CD4-positive, alpha-beta T cell (primary cell): ENCODE measurements around the gene AHCYL1. TPM values are rescaled to one million over a fixed set of nuclear protein-coding genes. Genes with fewer than 3 reads are reported as not detected.

Source experiments
- ATAC-seq: fragments of 200-7000 bp; cut with Tn5 transposase; one replicate; pipeline ENCODE4 v1.10.0; 2022; ENCODE audit warnings: mild to moderate bottlenecking; ENCODE audit not compliant: poor library complexity
- CTCF ChIA-PET: fragments of 350-600 bp; sonication (Branson Sonifier 250); formaldehyde crosslinking; loops from one replicate; lab custom pipeline; 2021; ENCODE audit warnings: antibody characterized with exemption, inconsistent platforms; lab: Charles Lee
- POLR2A ChIA-PET: fragments of 350-600 bp; sonication (Branson Sonifier 250); formaldehyde crosslinking; loops from one replicate; lab custom pipeline; 2021; ENCODE audit warnings: antibody characterized with exemption, inconsistent platforms; lab: Charles Lee
- DNase-seq, 14 experiments: peaks; one replicate each; pipeline ENCODE4 v3.0.0-alpha.2; 2013 to 2020; ENCODE audit warnings: mixed read lengths in 2 of 14
- H3K27ac ChIP-seq, 2 donors: one replicate each; pipeline versions ENCODE4 v1.5.1 to v1.7.0; 2013; ENCODE audit warnings: low read length in 2 of 2, low read depth in 1 of 2, mild to moderate bottlenecking in 1 of 2
- H3K27me3 ChIP-seq, 2 experiments: 1 replicate in 1 of 2; 2 replicates in 1 of 2; pipeline versions ENCODE4 v1.6.1 to v1.7.0; 2013; ENCODE audit warnings: low read length in 2 of 2, control low read depth in 1 of 2, mild to moderate bottlenecking in 1 of 2, moderate library complexity in 1 of 2; ENCODE audit not compliant: insufficient read depth in 2 of 2, control insufficient read depth in 1 of 2
- H3K36me3 ChIP-seq: one replicate; pipeline ENCODE4 v1.6.1; 2013; ENCODE audit warnings: low read length, control low read depth; ENCODE audit not compliant: insufficient read depth
- H3K4me1 ChIP-seq: one replicate; pipeline ENCODE4 v1.6.1; 2013; ENCODE audit warnings: low read length, control low read depth; ENCODE audit not compliant: insufficient read depth
- H3K4me3 ChIP-seq: one replicate; pipeline ENCODE4 v1.5.1; 2013; ENCODE audit warnings: mild to moderate bottlenecking, low read length, moderate library complexity
- H3K9me3 ChIP-seq, 2 experiments: 1 replicate in 1 of 2; 2 replicates in 1 of 2; pipeline versions ENCODE4 v1.6.1 to v1.7.0; 2013; ENCODE audit warnings: low read length in 2 of 2, mild to moderate bottlenecking in 2 of 2, control low read depth in 1 of 2, moderate library complexity in 1 of 2; ENCODE audit not compliant: control insufficient read depth in 1 of 2, insufficient read depth in 1 of 2
- H3K27ac Mint-ChIP-seq: one replicate; pipeline ENCODE4 v1.8.0; 2020; ENCODE audit warnings: mixed read lengths
- H3K27me3 Mint-ChIP-seq: one replicate; pipeline ENCODE4 v1.8.0; 2021; ENCODE audit warnings: mixed read lengths
- H3K36me3 Mint-ChIP-seq: one replicate; pipeline ENCODE4 v1.8.0; 2021; ENCODE audit warnings: low read depth, mixed read lengths
- H3K4me1 Mint-ChIP-seq: one replicate; pipeline ENCODE4 v1.8.0; 2021; ENCODE audit warnings: low read depth, mixed read lengths
- H3K4me3 Mint-ChIP-seq: one replicate; pipeline ENCODE4 v1.8.0; 2020; ENCODE audit warnings: mild to moderate bottlenecking, mixed read lengths
- H3K9me3 Mint-ChIP-seq: one replicate; pipeline ENCODE4 v1.8.0; 2020; ENCODE audit warnings: mixed read lengths
- intact Hi-C, 2 experiments: fragments of 100-400 bp; cut with DNase I in 1 of 2; cut with micrococcal nuclease in 1 of 2; formaldehyde crosslinking; loops; one replicate each; pipeline versions ENCODE4 v1.15.1 to v1.9.0; 2023 to 2025; cut with DNase I, micrococcal nuclease
- total RNA-seq, 174 experiments: library from RNA in 2 of 174; stranded (reverse) in 2 of 174; gene quantifications; one replicate each; pipeline ENCODE4 v1.2.3 and lab custom pipeline; 2021 to 2026
- TF ChIP-seq, protein P1 (sequence below): fragments of 200-600 bp; IDR thresholded peaks from one replicate; pipeline ENCODE4 v1.8.0; 2022; ENCODE audit warnings: antibody characterized with exemption, mild to moderate bottlenecking

Gene AHCYL1
- total RNA-seq, 2 experiments from 2014 or later, result 6.9 to 8.4 TPM

DNA sequence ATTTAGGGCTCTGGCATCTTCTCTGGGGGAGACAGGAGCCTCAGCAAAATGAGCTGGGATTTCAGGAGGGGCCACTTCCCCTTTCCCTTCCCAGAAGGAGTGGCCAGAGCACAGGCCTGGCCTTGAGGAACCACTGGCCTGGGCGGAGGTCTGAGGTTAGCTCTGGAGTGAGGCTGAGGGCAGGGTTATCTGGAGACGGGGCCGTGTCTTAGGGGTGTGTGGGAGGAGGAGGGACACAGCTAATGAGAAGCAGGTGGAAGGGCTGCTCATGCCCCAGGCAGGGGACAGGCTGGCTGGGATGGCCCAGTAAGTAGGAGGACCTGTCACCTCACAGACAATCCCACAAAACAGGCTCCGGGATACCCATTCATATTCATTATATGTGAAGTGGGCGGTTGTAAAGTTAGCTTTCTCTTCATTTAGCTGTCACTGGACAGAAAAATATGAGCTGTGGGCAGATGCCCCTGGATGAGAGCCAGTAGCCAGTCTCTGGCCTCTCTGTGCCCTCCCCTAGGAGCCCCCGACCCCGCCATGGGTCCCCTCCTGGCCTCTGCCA lies 73.5 kb downstream of the AHCYL1 start:
- no peak overlapping the region for H3K4me3 ChIP-seq
- Mint-ChIP-seq H3K27me3 (no peaks in the 10 kb centered on the region), H3K4me1 (peaks cover 5% of the 10 kb centered on the region), H3K4me3 (no peak overlapping the region), H3K9me3 (no peaks in the 10 kb centered on the region), H3K36me3 (peaks cover 73% of the 10 kb centered on the region), H3K27ac (no peak overlapping the region)
- ChIA-PET CTCF (no interaction called here), POLR2A (no interaction called here)
- H3K27me3 ChIP-seq, result no peaks in the 10 kb centered on the region
- H3K27ac ChIP-seq, result no peak overlapping the region
- no peaks in the 10 kb centered on the region for H3K4me1 ChIP-seq
- H3K9me3 ChIP-seq, result no peaks in the 10 kb centered on the region
- DNase-seq, result no peak
- intact Hi-C loops, result loop anchor here in 1 of 2 experiments (10.0 kb wide), 1 partner anchor 407 kb away; no protein-coding TSS in a partner anchor
- ATAC-seq, result no peak
- peaks cover 51% of the 10 kb centered on the region for H3K36me3 ChIP-seq
- TF ChIP-seq, protein P1, sequence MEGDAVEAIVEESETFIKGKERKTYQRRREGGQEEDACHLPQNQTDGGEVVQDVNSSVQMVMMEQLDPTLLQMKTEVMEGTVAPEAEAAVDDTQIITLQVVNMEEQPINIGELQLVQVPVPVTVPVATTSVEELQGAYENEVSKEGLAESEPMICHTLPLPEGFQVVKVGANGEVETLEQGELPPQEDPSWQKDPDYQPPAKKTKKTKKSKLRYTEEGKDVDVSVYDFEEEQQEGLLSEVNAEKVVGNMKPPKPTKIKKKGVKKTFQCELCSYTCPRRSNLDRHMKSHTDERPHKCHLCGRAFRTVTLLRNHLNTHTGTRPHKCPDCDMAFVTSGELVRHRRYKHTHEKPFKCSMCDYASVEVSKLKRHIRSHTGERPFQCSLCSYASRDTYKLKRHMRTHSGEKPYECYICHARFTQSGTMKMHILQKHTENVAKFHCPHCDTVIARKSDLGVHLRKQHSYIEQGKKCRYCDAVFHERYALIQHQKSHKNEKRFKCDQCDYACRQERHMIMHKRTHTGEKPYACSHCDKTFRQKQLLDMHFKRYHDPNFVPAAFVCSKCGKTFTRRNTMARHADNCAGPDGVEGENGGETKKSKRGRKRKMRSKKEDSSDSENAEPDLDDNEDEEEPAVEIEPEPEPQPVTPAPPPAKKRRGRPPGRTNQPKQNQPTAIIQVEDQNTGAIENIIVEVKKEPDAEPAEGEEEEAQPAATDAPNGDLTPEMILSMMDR, result no peak

DNA sequence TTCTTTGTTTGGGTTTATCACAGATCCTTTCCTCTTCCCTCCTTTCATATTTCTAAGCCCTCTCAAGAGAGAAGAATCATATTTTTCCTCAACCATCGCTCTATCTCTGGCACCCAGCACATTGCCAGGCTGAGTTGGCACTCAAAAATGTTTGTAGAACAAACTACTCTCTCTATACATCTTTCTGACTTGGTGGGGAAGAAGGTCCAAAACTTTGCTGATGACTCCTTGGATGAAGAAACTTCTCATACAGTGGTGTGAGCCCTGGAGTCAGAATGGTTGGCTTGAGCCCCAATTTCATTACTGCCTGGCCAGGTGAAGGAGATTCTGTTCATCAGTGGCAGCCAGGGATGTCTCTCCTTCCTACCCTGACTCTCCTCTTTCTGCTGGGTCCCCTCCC lies 74.0 kb downstream of the AHCYL1 start:
- no peaks in the 10 kb centered on the region for H3K9me3 Mint-ChIP-seq
- intact Hi-C loops, result loop anchor here in 1 of 2 experiments (10.0 kb wide), 1 partner anchor 406 kb away; no protein-coding TSS in a partner anchor
- H3K4me3 Mint-ChIP-seq, result no peak overlapping the region
- DNase-seq (no peak), ATAC-seq (no peak)
- H3K27ac Mint-ChIP-seq, result no peak overlapping the region
- Histone ChIP-seq H3K4me3 (no peak overlapping the region), H3K27me3 (no peaks in the 10 kb centered on the region), H3K36me3 (peaks cover 46% of the 10 kb centered on the region), H3K27ac (no peak overlapping the region), H3K4me1 (no peaks in the 10 kb centered on the region), H3K9me3 (no peaks in the 10 kb centered on the region)
- POLR2A ChIA-PET, result no interaction called here
- H3K36me3 Mint-ChIP-seq, result peaks cover 68% of the 10 kb centered on the region
- TF ChIP-seq, protein P1, result no peak
- H3K4me1 Mint-ChIP-seq, result peaks cover 5% of the 10 kb centered on the region
- CTCF ChIA-PET, result no interaction called here
- no peaks in the 10 kb centered on the region for H3K27me3 Mint-ChIP-seq

DNA sequence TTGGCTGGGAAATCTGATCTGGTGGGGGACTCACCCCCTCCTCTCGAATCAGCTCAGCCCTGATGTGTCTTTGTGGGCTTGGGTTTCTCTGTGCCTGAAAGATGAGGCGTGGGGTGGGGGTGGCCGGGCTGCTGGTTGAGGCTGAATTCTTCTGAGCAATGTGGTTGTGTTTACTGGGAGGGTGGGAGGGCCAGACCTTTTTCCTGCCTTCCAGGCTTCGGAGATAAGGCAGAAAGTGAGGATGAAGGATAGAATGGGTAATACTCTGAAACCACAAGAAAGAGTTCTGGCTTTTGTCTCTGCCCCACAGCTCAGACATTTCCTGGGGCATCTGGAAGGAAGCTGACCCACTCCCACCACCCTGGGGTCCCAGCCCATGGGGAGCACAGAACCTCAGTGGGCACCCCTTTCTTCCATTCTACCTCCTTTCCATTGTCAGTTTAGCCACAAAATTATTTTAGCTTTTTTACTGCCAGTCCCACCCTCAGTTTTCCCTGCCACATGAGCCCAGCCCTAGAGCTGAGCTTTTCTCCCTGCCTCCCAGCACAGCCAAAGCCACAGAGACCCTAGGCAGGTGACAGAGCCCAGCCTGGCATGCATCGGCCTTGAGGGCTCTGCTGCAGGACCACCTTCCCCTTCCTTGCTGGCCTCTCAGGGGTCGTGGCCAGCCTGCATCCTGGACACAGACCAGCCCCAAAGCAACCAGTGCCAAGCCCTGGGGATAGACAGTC lies 74.7 kb downstream of the AHCYL1 start:
- Histone ChIP-seq H3K27me3 (no peaks in the 10 kb centered on the region), H3K4me3 (no peak overlapping the region), H3K4me1 (no peaks in the 10 kb centered on the region), H3K9me3 (no peaks in the 10 kb centered on the region), H3K27ac (no peak overlapping the region), H3K36me3 (peaks cover 39% of the 10 kb centered on the region)
- no peaks in the 10 kb centered on the region for H3K4me1 Mint-ChIP-seq
- no peak overlapping the region for H3K27ac Mint-ChIP-seq
- ATAC-seq (no peak), DNase-seq (no peak)
- CTCF ChIA-PET, result interaction anchor here (1.0 to 1.7 kb wide), 8 partner anchors 9 to 152 kb away, joined by 3 to 10 read pairs (median 6); partner anchors contain the start of genes ALX3 and STRIP1
- POLR2A ChIA-PET, result no interaction called here
- H3K4me3 Mint-ChIP-seq, result no peak overlapping the region
- intact Hi-C loops, result loop anchor here in 1 of 2 experiments (10.0 kb wide), 1 partner anchor 406 kb away; no protein-coding TSS in a partner anchor
- H3K9me3 Mint-ChIP-seq, result no peaks in the 10 kb centered on the region
- H3K27me3 Mint-ChIP-seq, result no peaks in the 10 kb centered on the region
- H3K36me3 Mint-ChIP-seq, result peaks cover 61% of the 10 kb centered on the region
- TF ChIP-seq, protein P1, result no peak
